ENCODE results near the gene PIMREG.

DNA sequence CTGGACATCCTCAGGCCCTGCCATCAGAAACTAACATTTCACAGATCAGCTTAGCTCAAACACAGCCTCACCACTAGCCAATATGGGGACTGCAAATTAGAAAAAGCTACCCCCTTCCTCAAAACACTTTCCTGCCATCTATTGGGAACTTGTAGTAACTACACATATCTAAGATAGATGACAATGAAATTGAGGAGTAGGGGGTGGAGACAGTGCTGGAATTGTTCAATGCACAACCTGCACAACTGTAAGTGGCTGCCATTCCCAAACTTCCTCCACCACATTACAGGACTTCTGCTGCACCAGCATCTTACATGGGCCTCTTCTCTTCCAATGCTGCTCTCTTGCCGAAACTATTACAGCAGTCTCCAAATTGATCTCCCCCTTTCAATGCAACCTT, 31.2 kb upstream of the PIMREG start:
- TF ChIP-seq EZH2 (IDR thresholded peaks at IDR 0.05; ENCODE audit: insufficient read depth, poor library complexity, severe bottlenecking): no peak
- TF ChIP-seq EZH2phosphoT487 (IDR thresholded peaks at IDR 0.05; ENCODE audit: insufficient read depth, low read depth): no peak
